ENCODE results near the gene SLC9A9. TPM values are rescaled to one million over a fixed set of nuclear protein-coding genes. Genes with fewer than 3 reads are reported as not detected.

Gene SLC9A9
- total and polyA plus RNA-seq, 8 donors: 0.58 to 29.7 (median 14.0) TPM

GRCh38 chr3:143360244-143360643, 488.0 kb downstream of the SLC9A9 start:
- no peak overlapping the region for H3K27ac ChIP-seq
- H3K4me1 ChIP-seq: peaks cover 0 to 7% (median 0%) of the 10 kb centered on the region in 4 donors
- no peaks in the 10 kb centered on the region for H3K36me3 ChIP-seq
- no peak for DNase-seq
- no peak for TF ChIP-seq POLR2A (IDR thresholded peaks at IDR 0.05)
- no peak for TF ChIP-seq EP300 (IDR thresholded peaks at IDR 0.05)
- TF ChIP-seq, protein P1, sequence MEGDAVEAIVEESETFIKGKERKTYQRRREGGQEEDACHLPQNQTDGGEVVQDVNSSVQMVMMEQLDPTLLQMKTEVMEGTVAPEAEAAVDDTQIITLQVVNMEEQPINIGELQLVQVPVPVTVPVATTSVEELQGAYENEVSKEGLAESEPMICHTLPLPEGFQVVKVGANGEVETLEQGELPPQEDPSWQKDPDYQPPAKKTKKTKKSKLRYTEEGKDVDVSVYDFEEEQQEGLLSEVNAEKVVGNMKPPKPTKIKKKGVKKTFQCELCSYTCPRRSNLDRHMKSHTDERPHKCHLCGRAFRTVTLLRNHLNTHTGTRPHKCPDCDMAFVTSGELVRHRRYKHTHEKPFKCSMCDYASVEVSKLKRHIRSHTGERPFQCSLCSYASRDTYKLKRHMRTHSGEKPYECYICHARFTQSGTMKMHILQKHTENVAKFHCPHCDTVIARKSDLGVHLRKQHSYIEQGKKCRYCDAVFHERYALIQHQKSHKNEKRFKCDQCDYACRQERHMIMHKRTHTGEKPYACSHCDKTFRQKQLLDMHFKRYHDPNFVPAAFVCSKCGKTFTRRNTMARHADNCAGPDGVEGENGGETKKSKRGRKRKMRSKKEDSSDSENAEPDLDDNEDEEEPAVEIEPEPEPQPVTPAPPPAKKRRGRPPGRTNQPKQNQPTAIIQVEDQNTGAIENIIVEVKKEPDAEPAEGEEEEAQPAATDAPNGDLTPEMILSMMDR (IDR thresholded peaks at IDR 0.05): no peak
- TF ChIP-seq POLR2AphosphoS5 (IDR thresholded peaks at IDR 0.05): no peak
- H3K27me3 ChIP-seq: no peaks in the 10 kb centered on the region
- H3K9me3 ChIP-seq: no peaks in the 10 kb centered on the region
- WGBS, 5 donors: 50 to 61% (median 54%) methylated on average over 2 of the region's 2 CpGs
- intact Hi-C loops (cut with DNase I; ENCODE audit: low total_unique reads): no loop called here
- no peak overlapping the region for H3K4me3 ChIP-seq

GRCh38 chr3:143358793-143359491, 489.3 kb downstream of the SLC9A9 start:
- no peak for TF ChIP-seq POLR2AphosphoS5 (IDR thresholded peaks at IDR 0.05)
- TF ChIP-seq POLR2A (IDR thresholded peaks at IDR 0.05): no peak
- TF ChIP-seq, protein P1 (IDR thresholded peaks at IDR 0.05): no peak
- no peak for TF ChIP-seq EP300 (IDR thresholded peaks at IDR 0.05)
- no peak overlapping the region for H3K4me3 ChIP-seq
- H3K36me3 ChIP-seq: no peaks in the 10 kb centered on the region
- peaks cover 0 to 7% (median 0%) of the 10 kb centered on the region in 4 donors for H3K4me1 ChIP-seq
- intact Hi-C loops (cut with DNase I; ENCODE audit: low total_unique reads): no loop called here
- H3K27me3 ChIP-seq: no peaks in the 10 kb centered on the region
- DNase-seq: no peak
- peak overlapping the region in 2 of 5 donors; percentile 22 to 51 for H3K27ac ChIP-seq
- WGBS, 5 donors: 28 to 47% (median 47%) methylated on average over 4 of the region's 4 CpGs
- no peaks in the 10 kb centered on the region for H3K9me3 ChIP-seq

DNA sequence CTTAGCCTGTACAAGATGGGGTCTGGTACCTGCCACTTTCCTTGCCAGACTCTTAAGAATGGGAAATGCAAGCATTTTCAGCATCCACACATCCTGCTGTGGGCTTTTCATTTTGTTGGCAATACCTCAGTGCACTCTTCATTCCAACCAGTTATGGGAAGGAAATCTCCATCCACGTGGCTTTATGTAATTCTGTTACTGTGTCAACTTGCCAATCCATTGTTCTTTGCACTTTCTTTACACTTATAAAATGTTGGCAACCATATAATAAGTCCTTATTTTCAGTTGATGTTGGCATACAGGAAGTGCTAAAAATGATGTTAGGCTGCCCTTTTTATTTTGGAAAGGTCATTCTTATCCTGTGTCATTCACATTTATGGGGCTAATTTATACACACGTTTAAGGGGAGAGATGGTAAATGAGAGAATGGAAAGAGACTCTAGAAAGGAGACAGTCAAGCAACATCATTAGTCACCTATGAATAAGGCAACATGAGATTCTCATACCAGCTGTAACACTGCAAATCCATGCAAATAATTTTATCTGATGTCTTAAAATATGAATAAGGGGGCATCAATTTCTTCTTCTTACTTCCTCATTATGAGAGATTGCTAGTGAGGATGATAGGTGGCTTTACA, 490.0 kb downstream of the SLC9A9 start:
- no peak for DNase-seq
- intact Hi-C loops (cut with DNase I; ENCODE audit: low total_unique reads): no loop called here
- WGBS, 5 donors: 22 to 39% (median 28%) methylated on average over 2 of the region's 2 CpGs
- no peaks in the 10 kb centered on the region for H3K36me3 ChIP-seq
- H3K27me3 ChIP-seq: no peaks in the 10 kb centered on the region
- H3K27ac ChIP-seq: peak overlapping the region in 2 of 5 donors; percentile 22 to 51
- H3K9me3 ChIP-seq: no peaks in the 10 kb centered on the region
- TF ChIP-seq POLR2AphosphoS5 (IDR thresholded peaks at IDR 0.05) (no peak), POLR2A (IDR thresholded peaks at IDR 0.05) (no peak), EP300 (IDR thresholded peaks at IDR 0.05) (no peak)
- TF ChIP-seq, protein P1 (IDR thresholded peaks at IDR 0.05): no peak
- peaks cover 0 to 7% (median 0%) of the 10 kb centered on the region in 4 donors for H3K4me1 ChIP-seq
- H3K4me3 ChIP-seq: no peak overlapping the region

- 69 to 84% (median 74%) methylated on average over 3 of the region's 3 CpGs for WGBS, 5 donors
- intact Hi-C loops (cut with DNase I; ENCODE audit: low total_unique reads): no loop called here
- Histone ChIP-seq H3K4me3 (no peak overlapping the region), H3K9me3 (no peaks in the 10 kb centered on the region), H3K36me3 (no peaks in the 10 kb centered on the region), H3K4me1 (peaks cover 0 to 7% (median 0%) of the 10 kb centered on the region in 4 donors), H3K27ac (peak overlapping the region in 1 of 5 donors; percentile 51), H3K27me3 (no peaks in the 10 kb centered on the region)
- TF ChIP-seq POLR2AphosphoS5 (IDR thresholded peaks at IDR 0.05): no peak
- DNase-seq: no peak
These were observed 490.6 kb downstream of the SLC9A9 start for GRCh38 chr3:143357700-143358099.

GRCh38 chr3:143356839-143357238, 491.4 kb downstream of the SLC9A9 start:
- Histone ChIP-seq H3K4me3 (no peak overlapping the region), H3K27me3 (no peaks in the 10 kb centered on the region), H3K27ac (no peak overlapping the region), H3K4me1 (peaks cover 0 to 7% (median 0%) of the 10 kb centered on the region in 4 donors), H3K36me3 (no peaks in the 10 kb centered on the region), H3K9me3 (no peaks in the 10 kb centered on the region)
- TF ChIP-seq POLR2A (IDR thresholded peaks at IDR 0.05): no peak
- TF ChIP-seq, protein P1 (IDR thresholded peaks at IDR 0.05): no peak
- TF ChIP-seq POLR2AphosphoS5 (IDR thresholded peaks at IDR 0.05): no peak
- TF ChIP-seq EP300 (IDR thresholded peaks at IDR 0.05): no peak
- WGBS, 5 donors: 98 to 100% (median 100%) methylated on average over 1 of the region's 1 CpG
- no peak for DNase-seq
- intact Hi-C loops (cut with DNase I; ENCODE audit: low total_unique reads): no loop called here
